GM21381 (cell line): ENCODE data around the gene CRHR1.

ENCODE experiments used
- ATAC-seq: cut with Tn5 transposase; IDR thresholded peaks from one replicate; pipeline ENCODE4 v1.9.1; 2021; ENCODE audit warnings: mild to moderate bottlenecking, moderate library complexity; ENCODE audit not compliant: unreplicated experiment

Gene CRHR1

DNA sequence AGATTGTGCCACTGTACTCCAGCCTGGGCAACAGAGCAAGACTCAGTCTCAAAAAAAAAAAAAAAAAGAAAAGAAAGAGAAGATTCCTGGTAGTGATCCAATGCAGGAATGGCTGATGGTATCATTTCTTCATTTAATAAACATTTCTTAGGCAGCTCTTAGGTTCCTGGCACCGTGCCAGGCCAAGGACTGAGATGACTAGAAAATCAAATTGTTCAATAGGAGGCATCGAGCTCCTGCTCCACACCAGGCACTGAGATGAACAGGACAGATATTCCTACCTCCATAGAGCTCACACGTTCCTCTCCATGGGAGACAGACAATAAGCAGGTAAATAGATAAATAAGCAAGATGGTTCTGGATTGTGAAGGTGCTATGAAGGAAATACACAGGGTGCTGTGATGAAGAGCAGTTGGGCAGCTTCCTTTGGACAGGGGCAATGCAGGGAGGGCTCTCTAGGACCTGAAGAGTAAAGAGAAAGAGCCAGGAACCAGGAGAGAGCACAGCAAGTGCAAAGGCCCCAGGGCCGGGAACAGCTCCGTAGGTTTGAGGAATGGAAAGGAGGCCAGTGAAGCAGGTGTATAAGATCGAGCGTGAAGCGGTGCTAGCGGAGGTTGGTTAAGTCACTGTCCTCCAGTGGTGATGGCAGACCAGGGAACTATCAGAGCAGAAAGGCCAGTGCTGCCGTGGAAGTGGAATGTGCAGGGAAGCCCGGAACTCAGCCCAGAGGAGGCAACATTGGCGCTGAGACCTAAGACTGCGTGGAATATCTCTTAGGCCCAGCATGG is 26.5 kb upstream of the CRHR1 start:
- no peak for ATAC-seq

DNA sequence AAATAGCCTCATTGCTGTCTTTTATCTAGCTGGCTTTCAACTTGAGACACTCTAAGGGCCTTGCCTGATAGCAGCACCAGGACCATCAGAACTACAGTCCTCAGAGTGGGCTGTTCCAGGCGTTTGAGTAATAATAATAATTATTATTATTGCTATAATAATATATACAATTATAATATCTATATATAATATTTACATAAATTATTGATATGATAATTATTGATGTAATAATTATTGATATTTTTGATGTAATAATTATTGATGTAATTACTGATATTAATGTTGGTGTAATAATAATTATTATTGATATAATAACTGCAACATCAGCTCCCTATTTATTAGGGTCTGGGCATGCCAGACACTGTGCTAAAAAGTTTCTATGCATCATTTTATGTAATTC is 25.6 kb upstream of the CRHR1 start:
- no peak for ATAC-seq

DNA sequence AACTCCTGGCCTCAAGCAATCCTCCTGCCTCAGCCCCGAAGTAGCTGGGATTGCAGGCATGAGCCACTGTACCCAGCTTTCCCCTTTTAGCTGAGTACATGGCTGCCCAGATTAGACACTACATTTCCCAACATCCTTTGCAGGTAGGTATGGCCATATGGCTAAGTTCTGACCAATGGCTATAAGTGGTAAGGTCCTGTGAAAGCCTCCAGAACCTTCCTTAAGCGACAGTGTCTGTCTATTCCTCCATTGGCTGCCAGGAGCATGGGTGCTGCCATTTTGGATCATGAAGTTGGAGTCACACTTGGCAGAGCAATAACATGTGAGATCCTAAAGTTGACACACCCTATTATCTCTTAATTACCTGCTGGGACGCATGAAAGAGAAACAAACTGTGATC is 24.4 kb upstream of the CRHR1 start:
- no peak for ATAC-seq

DNA sequence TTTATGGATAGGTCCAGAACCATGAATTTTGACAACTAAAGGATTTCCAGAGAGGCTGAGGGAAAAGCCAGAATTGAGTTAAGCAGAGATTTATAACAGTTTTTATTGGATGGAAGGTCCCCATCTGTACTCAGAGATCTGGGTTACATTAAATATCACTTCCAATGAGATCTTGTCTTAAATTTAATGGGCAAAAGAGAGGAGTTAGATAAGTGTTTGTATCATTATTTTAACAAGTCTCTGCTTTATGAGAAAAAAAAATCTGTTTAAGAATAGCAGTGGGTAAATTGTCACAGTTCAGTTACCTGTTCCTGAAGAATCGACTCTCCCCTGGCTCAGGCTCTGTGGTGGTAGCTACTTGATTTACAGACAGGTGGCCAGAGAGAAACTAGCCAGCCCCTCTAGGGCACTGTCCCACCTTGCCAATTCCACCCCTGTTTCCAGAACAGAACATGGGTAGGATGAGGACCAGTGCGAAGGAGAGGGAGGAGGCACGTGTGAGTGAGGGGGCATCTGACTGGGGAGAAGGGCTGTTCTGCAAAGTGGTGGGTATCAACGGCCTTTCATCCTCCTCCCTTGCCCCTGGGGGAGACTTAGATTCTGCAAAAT is 22.1 kb upstream of the CRHR1 start:
- no peak for ATAC-seq

DNA sequence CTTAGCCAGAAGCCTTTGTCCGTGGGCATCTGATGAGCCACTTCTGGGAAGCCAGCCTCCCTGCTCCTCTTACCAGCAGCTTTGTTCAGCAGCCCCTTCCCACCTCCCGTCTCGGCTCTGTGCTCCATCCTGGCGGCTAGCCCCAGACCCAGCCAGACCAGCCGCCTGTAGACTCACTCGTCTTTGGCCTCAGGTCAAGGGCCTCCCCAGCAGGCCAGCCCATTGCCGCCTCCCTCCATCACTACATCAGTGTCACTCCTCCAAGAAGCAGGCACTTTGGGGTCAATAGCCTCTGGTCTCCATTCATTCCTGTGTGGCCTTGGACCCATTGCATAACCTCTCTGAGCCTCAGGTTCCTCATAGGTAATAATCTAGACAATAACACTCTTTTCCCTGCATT is 20.9 kb upstream of the CRHR1 start:
- no peak for ATAC-seq

DNA sequence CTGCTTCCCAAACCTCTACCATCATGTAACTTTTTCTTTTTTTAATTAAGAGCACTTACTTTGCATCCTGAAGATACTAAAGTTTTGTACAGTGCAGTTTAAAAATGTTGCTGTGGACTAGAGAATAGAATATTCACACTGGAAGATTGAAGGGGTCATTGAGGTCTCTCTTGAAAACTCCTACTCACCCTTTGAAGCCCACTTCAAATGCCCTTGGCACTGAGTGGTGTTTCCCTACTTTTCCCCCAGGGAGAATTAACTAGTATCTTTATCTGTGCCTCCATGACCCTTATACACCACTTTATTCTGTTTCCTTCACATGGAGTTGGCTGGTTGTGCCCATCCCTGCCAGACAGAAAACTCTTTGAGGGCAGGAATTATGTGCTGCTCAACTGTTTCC is 19.6 kb upstream of the CRHR1 start:
- no peak for ATAC-seq

DNA sequence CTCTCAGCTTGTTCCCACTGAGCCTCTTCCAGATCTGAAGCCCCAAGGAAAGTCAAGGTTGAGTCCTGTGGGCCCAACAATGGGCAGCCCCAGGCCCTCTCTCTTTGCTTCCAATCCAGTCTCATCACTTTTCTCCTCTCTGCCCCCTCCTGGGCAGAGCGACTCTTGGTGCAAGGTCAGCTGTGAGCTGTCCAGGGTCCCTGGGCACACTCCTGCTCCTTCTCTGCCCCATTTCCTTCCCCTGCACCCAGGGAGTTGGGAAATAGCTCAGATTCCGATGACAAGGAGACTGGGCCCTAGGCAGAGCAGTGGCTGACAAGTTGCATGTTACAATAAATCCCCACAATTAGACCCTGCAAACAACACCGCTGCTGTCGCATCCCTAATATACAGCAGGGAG is 16.1 kb upstream of the CRHR1 start:
- no peak for ATAC-seq

DNA sequence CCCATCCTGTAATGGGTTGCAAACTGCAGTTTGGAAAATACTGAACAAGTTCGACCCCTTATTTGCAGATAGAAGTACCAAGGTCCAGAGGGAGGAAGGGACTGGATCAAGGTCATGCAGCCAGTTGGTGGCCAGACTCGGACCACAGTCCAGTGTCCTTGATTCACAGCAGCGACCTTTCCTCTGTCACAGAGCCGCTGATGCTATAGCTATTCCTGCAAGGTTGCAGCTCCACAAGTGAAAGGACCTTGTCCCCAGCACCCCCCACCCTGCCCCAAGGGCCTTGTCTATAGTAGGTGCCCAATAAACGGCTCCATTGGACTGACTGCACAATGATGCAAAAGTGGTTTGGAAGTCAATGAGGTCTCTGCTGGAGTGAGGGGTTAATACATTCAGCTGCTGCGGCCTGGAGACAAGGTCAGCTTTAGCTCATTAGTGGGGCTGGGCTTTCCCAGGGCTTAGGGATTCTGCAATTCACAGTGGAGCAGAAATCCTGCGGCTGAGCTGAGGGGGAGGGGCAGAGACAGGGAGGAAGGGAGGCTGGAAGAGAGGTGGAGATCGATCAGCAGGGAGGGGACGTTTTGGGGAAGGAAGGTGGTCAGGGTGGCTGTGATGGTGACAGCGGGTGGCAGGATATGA is 13.4 kb upstream of the CRHR1 start:
- ATAC-seq = no peak

DNA sequence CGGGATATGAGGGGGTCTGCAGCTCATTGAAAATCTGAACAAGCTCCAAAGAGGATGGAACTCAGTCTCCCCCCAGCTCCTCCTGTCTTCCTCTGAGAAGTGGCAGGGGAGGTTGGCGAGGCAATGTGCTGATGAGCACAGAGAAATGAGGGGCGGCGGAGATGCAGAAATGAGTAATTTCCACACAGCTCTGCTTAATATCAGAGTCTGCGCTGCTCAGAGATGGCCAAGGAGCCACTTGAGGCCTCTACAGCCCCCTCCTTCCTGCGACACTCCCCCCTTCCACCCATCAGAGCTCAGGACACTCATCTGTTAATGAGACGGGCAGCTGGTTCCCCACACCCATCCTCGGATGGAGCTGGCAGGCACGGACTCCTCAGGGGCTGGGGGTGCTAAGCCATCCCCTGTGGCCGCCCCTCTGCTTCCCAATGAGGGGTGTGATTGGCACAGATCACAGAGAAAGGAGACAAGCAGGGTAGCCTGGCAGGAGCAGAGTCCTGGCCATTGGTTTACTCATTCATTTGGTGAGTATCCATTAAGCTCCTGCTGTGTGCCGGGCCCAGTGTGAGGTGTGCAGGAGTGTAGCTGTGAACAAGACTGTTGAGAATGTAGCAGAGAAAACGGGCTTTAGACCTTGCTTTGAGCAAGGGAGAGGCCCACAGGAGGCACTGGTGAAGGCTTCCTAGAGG is 12.7 kb upstream of the CRHR1 start:
- no peak for ATAC-seq

DNA sequence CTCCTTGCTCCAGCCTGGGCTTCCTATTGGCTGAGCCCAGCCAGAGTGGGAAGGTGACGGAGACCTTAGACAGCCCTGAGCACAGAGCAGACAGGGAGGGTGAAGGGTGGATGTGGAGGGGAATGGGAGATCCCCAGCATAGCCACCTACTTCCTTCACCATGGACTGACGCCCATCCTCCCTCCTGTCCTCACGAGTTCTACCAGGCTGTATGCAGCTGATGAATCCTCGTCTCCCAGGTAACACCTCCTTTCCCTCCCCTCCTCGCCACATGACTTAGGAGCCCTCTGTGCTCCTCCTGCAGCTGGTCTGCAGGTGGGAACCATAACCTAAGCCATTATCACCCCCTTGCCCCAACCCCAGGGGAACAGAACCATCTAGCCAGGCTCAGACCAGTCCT is 9.0 kb upstream of the CRHR1 start:
- ATAC-seq = no peak

DNA sequence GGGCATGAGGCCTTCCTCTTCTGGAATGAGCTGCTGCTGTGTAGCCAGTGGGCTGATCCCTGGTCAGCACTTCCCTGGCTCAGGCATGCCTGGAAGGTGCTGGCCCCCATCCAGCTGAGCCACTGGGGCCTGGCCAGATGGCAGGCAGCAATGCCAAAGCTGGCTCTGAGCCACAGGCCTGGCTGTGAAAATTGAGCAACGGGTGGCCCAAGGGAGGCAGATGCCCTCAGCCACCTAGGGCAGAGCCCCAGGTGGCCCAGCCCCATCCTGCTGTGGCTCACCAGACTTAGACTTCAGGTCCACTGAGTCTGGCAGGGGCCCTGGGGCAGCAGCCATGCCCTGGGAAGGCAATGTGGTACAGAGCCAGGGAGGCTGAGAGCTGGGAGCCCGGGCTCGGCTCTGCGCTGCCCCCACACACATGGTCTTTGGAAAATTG is 8.5 kb upstream of the CRHR1 start:
- no peak for ATAC-seq

DNA sequence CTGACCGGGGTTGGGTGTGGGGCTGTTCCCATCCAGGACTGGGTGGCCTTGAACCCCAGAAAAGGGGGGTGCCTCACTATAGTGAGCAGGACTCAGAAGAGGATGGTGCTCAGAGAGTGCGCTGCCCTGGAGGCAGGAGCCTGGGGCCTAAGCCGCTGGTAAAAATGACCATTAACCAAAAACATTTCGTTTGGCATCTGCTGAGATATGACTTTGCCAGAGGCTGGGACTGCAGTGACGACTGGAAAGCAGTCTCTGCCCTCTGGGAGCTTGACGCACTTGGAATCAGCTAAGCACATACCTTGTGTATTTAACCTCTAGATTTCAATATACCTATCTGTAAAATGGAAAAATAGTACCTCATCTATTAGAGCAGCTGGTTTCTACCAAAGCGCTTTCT is 7.2 kb upstream of the CRHR1 start:
- no peak for ATAC-seq

DNA sequence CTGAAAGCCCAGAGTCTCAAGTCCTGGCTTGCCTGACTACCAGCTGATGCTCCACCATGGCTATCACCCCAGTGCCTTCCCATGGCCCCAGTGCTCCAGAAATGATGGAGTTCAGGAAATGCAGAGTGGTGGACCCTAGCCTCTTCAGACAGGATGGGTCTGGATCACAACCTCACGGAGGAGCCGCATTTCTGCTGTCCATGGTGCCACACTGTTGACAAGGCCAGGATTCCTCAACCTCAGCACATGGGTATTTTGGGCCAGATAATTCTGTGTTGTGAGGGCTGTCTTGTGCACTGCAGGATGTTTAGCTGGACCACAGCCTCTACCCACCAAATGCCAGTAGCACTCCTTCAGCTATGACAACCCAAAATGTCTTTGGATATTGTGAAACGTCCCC is 6.7 kb upstream of the CRHR1 start:
- ATAC-seq = no peak

DNA sequence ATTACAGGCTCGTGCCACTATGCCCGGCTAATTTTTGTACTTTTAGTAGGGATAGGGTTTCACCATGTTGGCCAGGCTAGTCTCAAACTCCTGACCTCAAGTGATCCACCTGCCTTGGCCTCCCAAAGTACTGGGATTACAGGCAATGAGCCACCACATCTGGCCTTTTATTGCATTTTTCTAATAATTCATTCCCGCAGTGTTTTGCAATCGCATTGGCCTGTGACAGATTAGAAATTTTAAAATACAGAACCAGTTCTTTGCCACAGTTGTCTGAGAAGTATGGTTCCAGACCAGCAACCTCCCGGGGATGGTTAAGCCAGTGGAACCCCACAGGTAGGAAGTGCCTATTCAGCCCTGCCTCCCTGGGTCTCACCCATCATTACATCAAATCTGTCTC is 3.2 kb upstream of the CRHR1 start:
- ATAC-seq = no peak

DNA sequence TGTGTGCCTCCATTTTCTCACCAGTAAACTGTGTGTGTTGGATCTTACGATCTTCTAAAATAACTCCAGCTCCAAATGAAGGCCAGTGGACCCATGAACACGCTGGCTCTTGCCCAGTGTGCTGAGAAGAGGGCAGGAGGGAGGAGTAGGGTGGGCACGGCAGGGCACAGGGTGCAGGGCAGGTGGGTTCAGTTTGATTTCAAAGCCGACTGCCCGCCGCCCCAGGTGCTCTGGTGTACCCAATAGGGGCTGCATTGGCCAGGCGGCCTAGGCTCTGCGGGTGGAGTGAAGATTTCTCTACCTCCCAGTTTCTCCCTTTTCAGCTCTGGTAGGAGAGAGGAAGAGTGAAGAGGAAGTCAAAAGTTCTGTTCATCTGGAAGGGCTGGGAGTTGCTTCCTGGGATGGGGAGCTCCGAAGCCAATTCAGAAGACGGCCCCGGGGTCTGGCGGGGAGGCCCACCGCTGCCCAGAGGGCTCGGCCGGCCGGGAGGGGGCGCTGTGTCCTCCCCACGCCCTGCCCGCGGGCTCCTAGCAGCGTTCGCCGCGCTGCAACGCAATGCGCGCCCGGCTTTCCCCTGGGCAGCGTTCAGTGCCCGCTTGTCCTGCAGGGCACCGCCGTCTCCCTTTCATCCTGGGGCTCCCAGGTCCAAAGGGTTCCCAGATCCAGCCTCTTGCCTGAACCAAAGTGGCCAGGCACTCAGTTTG is 1.1 kb upstream of the CRHR1 start:
- ATAC-seq = no peak

DNA sequence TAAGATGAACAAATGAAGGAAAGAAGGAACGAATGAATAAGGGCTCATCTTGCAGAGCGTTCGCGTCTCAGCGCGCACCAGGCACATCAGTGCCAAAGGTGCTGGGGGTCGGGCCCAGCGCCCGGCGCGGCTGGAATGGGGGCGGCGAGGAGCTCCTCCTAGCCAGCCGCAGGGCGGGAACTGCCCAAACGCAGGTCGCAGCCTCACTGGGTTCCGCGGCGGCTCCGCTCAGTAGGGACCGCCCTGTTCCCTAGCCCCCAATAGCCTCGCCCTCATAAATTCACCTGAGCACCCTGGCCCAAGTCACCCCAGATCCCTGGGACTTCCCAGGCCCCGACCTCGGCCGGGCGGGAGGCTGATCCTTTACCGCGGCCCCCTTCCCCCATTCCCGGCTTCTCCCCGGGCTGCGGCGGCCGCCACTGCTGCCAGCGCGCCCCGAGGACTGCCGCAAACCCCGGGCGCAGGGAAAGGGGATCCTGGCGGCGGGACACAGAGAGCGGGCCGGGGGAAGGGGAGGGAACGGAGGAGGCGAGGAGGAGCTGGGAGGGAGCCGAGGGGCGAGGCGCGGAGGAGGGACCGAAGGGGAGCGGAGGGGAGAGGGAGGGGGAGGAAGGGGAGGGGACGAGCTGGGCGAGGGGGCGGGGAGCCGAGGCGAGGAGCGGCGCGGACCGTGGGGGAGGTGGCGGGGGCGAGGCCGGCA is 377 bp upstream of the CRHR1 start:
- no peak for ATAC-seq

DNA sequence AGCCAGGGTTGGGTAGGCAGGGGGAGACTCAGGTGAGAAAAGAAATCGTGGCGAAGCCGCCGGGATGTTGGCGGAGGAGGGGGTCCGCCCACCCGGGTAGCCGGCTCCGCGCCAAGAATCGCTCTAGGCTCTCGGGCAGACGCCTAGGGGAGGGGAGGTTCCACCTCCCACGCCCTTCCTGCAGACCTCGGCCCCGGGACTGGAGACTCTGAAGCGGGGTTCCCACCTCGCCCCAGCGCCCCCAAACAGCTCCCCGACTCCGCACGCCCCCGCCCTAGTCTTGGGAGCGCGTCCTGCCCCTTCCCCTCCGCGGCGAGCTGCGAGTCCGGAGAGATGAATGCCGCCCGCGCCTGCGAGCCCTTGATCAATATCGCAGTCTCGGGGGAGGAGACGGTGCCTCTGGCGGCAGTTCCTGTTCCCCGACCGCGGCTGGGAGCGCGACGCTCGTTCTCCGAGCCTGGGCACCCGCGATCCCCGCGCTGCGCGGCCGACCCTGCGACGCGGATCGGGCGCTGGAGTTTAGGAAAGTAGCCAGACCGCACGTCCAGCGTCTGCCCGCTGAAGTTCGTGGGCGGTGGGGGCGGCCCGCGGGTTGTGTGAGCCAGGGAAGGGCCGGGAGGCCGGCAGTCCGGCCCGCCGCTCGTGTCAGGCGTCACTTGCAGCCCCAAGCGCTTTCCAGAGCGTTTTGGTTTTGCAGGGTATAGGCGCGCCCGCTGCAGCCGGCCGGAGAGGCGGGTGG is 790 bp downstream of the CRHR1 start:
- no peak for ATAC-seq

DNA sequence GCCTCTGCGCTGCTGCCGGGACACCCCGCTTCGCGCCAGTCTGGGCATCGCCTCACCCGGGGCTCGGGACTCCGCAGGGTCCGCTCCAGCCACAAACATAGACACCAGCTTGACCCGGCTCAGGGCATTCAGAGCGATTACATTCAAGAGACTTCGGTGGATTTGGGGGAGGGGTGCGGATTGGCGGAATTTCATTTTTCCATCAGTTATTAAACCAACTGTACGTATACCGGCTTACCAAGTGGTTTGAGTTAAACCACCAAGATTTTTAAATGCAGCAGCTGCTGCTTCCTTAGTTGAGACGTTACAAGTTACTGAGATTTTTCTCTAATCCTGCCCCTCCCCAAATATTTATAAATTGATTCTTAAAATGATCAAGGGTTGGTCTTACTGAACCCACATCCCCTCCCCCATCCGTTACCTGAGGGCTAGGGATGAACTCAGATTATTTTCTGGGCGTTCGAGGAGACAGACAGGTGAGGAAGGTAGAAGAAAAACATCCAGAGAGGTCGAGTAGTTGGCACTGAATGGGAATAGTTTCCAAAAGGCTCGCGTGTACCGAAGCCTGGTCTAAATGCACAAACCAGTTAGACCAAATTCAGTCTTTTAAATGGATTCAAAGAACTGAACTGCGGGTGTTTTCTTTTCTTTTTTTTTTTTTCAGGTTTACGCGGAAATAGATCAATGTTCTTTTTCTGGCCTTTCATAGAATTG is 1.5 kb downstream of the CRHR1 start:
- no peak for ATAC-seq

DNA sequence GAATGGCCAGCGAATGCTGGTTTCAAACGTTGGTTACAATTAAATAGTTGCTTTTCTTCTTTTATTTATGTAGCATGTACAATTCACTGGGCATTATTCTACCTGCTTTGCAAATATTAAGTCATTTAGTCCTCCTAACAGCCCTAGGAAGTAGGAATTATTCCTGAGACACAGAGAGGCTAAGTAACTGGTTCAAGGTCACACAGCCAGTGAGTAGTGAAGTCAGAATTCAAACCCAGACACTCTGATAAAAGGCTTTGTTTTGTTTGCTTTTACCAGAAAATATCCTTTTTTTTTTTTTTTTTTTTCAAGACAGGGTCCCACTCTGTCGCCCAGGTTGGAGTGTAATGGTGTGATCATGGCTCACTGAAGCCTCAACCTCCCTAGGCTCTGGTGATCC is 2.2 kb downstream of the CRHR1 start:
- ATAC-seq = no peak
